Measurements from ENCODE around the gene PLEKHH2.

Gene PLEKHH2

GRCh38 chr2:43763091-43763490, 126.0 kb downstream of the PLEKHH2 start:
- no peak for DNase-seq (ENCODE audit: low spot score)

- no peak for DNase-seq (ENCODE audit: low spot score)
These were observed 127.1 kb downstream of the PLEKHH2 start for GRCh38 chr2:43764086-43764705.

- no peak for DNase-seq (ENCODE audit: low spot score)
These were observed 128.9 kb downstream of the PLEKHH2 start for GRCh38 chr2:43766006-43766405.

GRCh38 chr2:43773876-43774613, 137.0 kb downstream of the PLEKHH2 start, which contains the start of gene DYNC2LI1:
TSS of gene DYNC2LI1 (plus strand) at chr2:43774039. CDS start at chr2:43774139, 100 bp downstream.
- peak; percentile 89 for DNase-seq (ENCODE audit: low spot score)

GRCh38 chr2:43774617-43775016, 137.6 kb downstream of the PLEKHH2 start:
- no peak for DNase-seq (ENCODE audit: low spot score)

- DNase-seq (ENCODE audit: low spot score) = no peak
These were observed 139.3 kb downstream of the PLEKHH2 start for GRCh38 chr2:43776324-43776723.

GRCh38 chr2:43777306-43777926, 140.4 kb downstream of the PLEKHH2 start:
- no peak for DNase-seq (ENCODE audit: low spot score)

GRCh38 chr2:43778233-43778632, 141.2 kb downstream of the PLEKHH2 start:
- DNase-seq (ENCODE audit: low spot score) = no peak

GRCh38 chr2:43787895-43788294, 150.8 kb downstream of the PLEKHH2 start:
- DNase-seq (ENCODE audit: low spot score) = no peak

- DNase-seq (ENCODE audit: low spot score) = no peak
These were observed 151.6 kb downstream of the PLEKHH2 start for GRCh38 chr2:43788646-43789045.

GRCh38 chr2:43790147-43790546, 153.1 kb downstream of the PLEKHH2 start:
- no peak for DNase-seq (ENCODE audit: low spot score)

GRCh38 chr2:43791035-43791765, 154.1 kb downstream of the PLEKHH2 start:
- DNase-seq (ENCODE audit: low spot score) = no peak

- no peak for DNase-seq (ENCODE audit: low spot score)
These were observed 155.6 kb downstream of the PLEKHH2 start for GRCh38 chr2:43792653-43793052.

- DNase-seq (ENCODE audit: low spot score) = no peak
These were observed 157.9 kb downstream of the PLEKHH2 start for GRCh38 chr2:43794956-43795355.

- DNase-seq (ENCODE audit: low spot score) = no peak
These were observed 159.1 kb downstream of the PLEKHH2 start for GRCh38 chr2:43796206-43796605.

GRCh38 chr2:43798300-43798699, 161.2 kb downstream of the PLEKHH2 start:
- DNase-seq (ENCODE audit: low spot score) = no peak

GRCh38 chr2:43800894-43801293, 163.8 kb downstream of the PLEKHH2 start:
- no peak for DNase-seq (ENCODE audit: low spot score)

GRCh38 chr2:43802135-43802534, 165.1 kb downstream of the PLEKHH2 start:
- no peak for DNase-seq (ENCODE audit: low spot score)

GRCh38 chr2:43803113-43803512, 166.1 kb downstream of the PLEKHH2 start:
- no peak for DNase-seq (ENCODE audit: low spot score)

GRCh38 chr2:43806719-43807031, 169.6 kb downstream of the PLEKHH2 start:
- DNase-seq (ENCODE audit: low spot score) = no peak

- no peak for DNase-seq (ENCODE audit: low spot score)
These were observed 173.4 kb downstream of the PLEKHH2 start for GRCh38 chr2:43810452-43810851.

GRCh38 chr2:43810888-43811287, 173.8 kb downstream of the PLEKHH2 start:
- no peak for DNase-seq (ENCODE audit: low spot score)

GRCh38 chr2:43812006-43812405, 174.9 kb downstream of the PLEKHH2 start:
- DNase-seq (ENCODE audit: low spot score) = no peak

Measured in putamen (tissue), 1 donor.